PC-3 (cell line): ENCODE measurements around the gene E2F3. TPM values are rescaled to one million over a fixed set of nuclear protein-coding genes. Genes with fewer than 3 reads are reported as not detected.

Experiments used
- ATAC-seq: fragments of 200-7000 bp; cut with Tn5 transposase; 2 replicates; pipeline ENCODE4 v1.9.1; 2020; ENCODE audit warnings: mild to moderate bottlenecking, moderate library complexity
- BruUV-seq: library from RNA; stranded (reverse); fragments of 400-500 nt; replicated peaks from 2 replicates; lab custom pipeline; 2021; lab: Mats Ljungman, UMichigan
- CTCF ChIA-PET: fragments of 300-600 bp; sonication (Branson Sonifier 250); formaldehyde crosslinking; loops from one replicate; lab custom pipeline; 2022; ENCODE audit warnings: antibody characterized with exemption; lab: Charles Lee
- POLR2A ChIA-PET: fragments of 300-600 bp; sonication (Branson Sonifier 250); formaldehyde crosslinking; loops from one replicate; lab custom pipeline; 2022; ENCODE audit warnings: antibody characterized with exemption; ENCODE audit not compliant: unreplicated experiment; lab: Charles Lee
- DNase-seq: peaks from one replicate; pipeline ENCODE4 v3.0.0-alpha.2; 2015
- H2AFZ ChIP-seq: fragments of 300-600 bp; sonication (generic); 2 replicates; pipeline ENCODE4 v1.6.0; 2016; ENCODE audit warnings: antibody characterized with exemption, low read length
- H3F3A ChIP-seq: fragments of 300-600 bp; sonication (generic); one replicate; pipeline ENCODE4 v1.6.0; 2017; ENCODE audit warnings: antibody characterized with exemption, low read length, control low read depth, mild to moderate bottlenecking; ENCODE audit not compliant: unreplicated experiment
- H3K27ac ChIP-seq: fragments of 300-600 bp; sonication (generic); 2 replicates; pipeline ENCODE4 v1.5.1; 2016; ENCODE audit warnings: mild to moderate bottlenecking, low read length
- H3K27me3 ChIP-seq: fragments of 300-600 bp; sonication (generic); 2 replicates; pipeline ENCODE4 v1.6.1; 2016; ENCODE audit warnings: low read length, mixed read lengths
- H3K36me3 ChIP-seq: fragments of 300-600 bp; sonication (generic); 2 replicates; pipeline ENCODE4 v1.6.1; 2016; ENCODE audit warnings: low read depth, mixed run types, low read length, mixed read lengths
- H3K4me1 ChIP-seq: fragments of 300-600 bp; sonication (generic); 2 replicates; pipeline ENCODE4 v1.5.1; 2016; ENCODE audit warnings: low read length; ENCODE audit not compliant: insufficient read depth
- H3K4me2 ChIP-seq: fragments of 300-600 bp; sonication (generic); 2 replicates; pipeline ENCODE4 v1.6.0; 2016; ENCODE audit warnings: low read length
- H3K4me3 ChIP-seq: fragments of 300-600 bp; sonication (generic); 2 replicates; pipeline ENCODE4 v1.5.1; 2016; ENCODE audit warnings: mild to moderate bottlenecking, low read length, mixed read lengths
- H3K79me2 ChIP-seq: fragments of 300-600 bp; sonication (generic); 2 replicates; pipeline ENCODE4 v1.6.1; 2017; ENCODE audit warnings: low read length, mixed read lengths
- H3K9ac ChIP-seq: fragments of 300-600 bp; sonication (generic); 2 replicates; pipeline ENCODE4 v1.6.0; 2016; ENCODE audit warnings: mild to moderate bottlenecking, low read length
- H3K9me2 ChIP-seq: fragments of 300-600 bp; sonication (generic); replicated peaks from 2 replicates; pipeline ENCODE4 v1.6.1; 2016; ENCODE audit warnings: mixed run types, low read length, mixed read lengths
- H3K9me3 ChIP-seq: fragments of 300-600 bp; sonication (generic); 2 replicates; pipeline ENCODE4 v1.6.1; 2016; ENCODE audit warnings: low read length, mixed read lengths
- H4K20me1 ChIP-seq: fragments of 300-600 bp; sonication (generic); 2 replicates; pipeline ENCODE4 v1.6.1; 2016; ENCODE audit warnings: low read length, mixed read lengths
- EZH2 ChIP-seq: fragments of 300-600 bp; sonication (generic); IDR thresholded peaks from one replicate; pipeline ENCODE4 v1.6.1; 2017; ENCODE audit warnings: antibody characterized with exemption, mild to moderate bottlenecking, low read length; ENCODE audit not compliant: unreplicated experiment
- EZH2phosphoT487 ChIP-seq: fragments of 300-600 bp; sonication (generic); IDR thresholded peaks from 2 replicates; pipeline ENCODE4 v1.6.1; 2018; ENCODE audit warnings: mild to moderate bottlenecking, antibody characterized with exemption, low read length, borderline replicate concordance
- intact Hi-C: fragments of 100-400 bp; cut with micrococcal nuclease; formaldehyde crosslinking; loops from 2 replicates; pipeline ENCODE4 v1.9.0; 2023
- total RNA-seq: library from RNA; depleted of rRNA; stranded (reverse); fragments of >200 nt; gene quantifications from 2 replicates; pipeline ENCODE4 v1.2.3, GENCODE V29; 2014
- TF ChIP-seq, protein P1 (sequence below): fragments of 300-600 bp; sonication (generic); conservative IDR thresholded peaks from 2 replicates; pipeline ENCODE4 v1.5.1; 2017; ENCODE audit warnings: antibody characterized with exemption, low read depth, mild to moderate bottlenecking, low read length

Gene E2F3
- total RNA-seq, 1 experiment from 2014 or later, result 8.8 TPM

DNA sequence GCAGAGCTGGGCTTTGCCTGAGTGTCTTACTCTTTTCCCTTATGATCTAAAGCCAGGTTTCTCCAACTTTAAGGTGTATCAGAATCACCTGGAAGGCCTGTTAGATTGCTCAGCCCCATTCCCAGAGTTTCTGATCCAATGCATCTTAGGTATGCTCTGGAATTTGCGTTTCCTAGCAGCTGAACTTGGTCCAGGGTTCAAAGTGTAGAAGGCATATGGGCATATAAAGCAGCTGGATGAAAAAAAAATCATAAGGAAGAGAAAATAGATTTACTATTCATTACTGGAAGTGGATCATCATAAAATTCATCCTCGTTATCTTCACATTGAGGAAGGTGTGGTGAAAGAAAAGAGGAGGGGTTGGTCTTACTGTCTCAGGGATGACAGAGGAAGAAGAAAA is 75.8 kb downstream of the E2F3 start:
- H3K4me2 ChIP-seq, result no peak overlapping the region
- ChIA-PET POLR2A (no interaction called here), CTCF (no interaction called here)
- H3K27me3 ChIP-seq, result no peaks in the 10 kb centered on the region
- H2AFZ ChIP-seq, result no peak overlapping the region
- ATAC-seq (no peak), DNase-seq (no peak)
- no peak overlapping the region for H3K27ac ChIP-seq
- peaks cover 24% of the 10 kb centered on the region for H3K79me2 ChIP-seq
- no peaks in the 10 kb centered on the region for H3F3A ChIP-seq
- no peak overlapping the region for H3K4me3 ChIP-seq
- peaks cover 26% of the 10 kb centered on the region; the same call in 1 of the 2 replicates for H3K36me3 ChIP-seq
- 0 out of 2 replicates have a peak, but pooled peaks cover 3% of the 10 kb centered on the region for H4K20me1 ChIP-seq
- H3K9ac ChIP-seq, result no peak overlapping the region
- no TSS peak for BruUV-seq
- no peaks in the 10 kb centered on the region for H3K9me3 ChIP-seq
- no peaks in the 10 kb centered on the region for H3K9me2 ChIP-seq
- TF ChIP-seq EZH2 (no peak), EZH2phosphoT487 (no peak)
- TF ChIP-seq, protein P1, sequence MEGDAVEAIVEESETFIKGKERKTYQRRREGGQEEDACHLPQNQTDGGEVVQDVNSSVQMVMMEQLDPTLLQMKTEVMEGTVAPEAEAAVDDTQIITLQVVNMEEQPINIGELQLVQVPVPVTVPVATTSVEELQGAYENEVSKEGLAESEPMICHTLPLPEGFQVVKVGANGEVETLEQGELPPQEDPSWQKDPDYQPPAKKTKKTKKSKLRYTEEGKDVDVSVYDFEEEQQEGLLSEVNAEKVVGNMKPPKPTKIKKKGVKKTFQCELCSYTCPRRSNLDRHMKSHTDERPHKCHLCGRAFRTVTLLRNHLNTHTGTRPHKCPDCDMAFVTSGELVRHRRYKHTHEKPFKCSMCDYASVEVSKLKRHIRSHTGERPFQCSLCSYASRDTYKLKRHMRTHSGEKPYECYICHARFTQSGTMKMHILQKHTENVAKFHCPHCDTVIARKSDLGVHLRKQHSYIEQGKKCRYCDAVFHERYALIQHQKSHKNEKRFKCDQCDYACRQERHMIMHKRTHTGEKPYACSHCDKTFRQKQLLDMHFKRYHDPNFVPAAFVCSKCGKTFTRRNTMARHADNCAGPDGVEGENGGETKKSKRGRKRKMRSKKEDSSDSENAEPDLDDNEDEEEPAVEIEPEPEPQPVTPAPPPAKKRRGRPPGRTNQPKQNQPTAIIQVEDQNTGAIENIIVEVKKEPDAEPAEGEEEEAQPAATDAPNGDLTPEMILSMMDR, result no peak
- no peaks in the 10 kb centered on the region for H3K4me1 ChIP-seq
- intact Hi-C loops, result no loop called here

DNA sequence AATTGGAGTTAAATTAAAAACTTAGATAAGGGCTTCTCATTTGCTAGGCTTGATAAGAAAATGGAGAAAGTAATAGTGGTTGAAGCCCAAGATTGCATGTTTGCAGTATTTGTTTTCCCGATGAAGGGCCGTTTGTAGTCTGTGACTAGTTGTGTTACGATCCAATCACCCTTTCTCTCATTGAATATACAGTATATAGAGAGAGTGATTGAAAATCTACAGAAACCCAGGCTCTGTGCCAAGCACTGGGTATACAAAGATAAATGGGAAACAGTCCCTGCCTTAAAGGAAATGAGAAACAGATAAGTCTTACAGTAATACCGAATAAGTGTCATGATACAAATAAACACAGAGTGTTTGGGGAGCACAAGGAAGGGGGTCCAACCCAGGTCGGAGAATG is 77.4 kb downstream of the E2F3 start:
- Histone ChIP-seq H3K27ac (no peak overlapping the region), H3K4me2 (no peak overlapping the region), H3K27me3 (no peaks in the 10 kb centered on the region), H3F3A (no peaks in the 10 kb centered on the region), H4K20me1 (0 out of 2 replicates have a peak, but pooled peaks cover 3% of the 10 kb centered on the region), H3K9me3 (no peaks in the 10 kb centered on the region), H3K36me3 (peaks cover 33% of the 10 kb centered on the region), H3K9ac (no peak overlapping the region), H3K4me1 (no peaks in the 10 kb centered on the region), H2AFZ (no peak overlapping the region), H3K9me2 (no peaks in the 10 kb centered on the region), H3K79me2 (peaks cover 15% of the 10 kb centered on the region), H3K4me3 (no peak overlapping the region)
- ChIA-PET CTCF (no interaction called here), POLR2A (no interaction called here)
- intact Hi-C loops, result no loop called here
- no TSS peak for BruUV-seq
- DNase-seq, result no peak
- TF ChIP-seq EZH2phosphoT487 (no peak), EZH2 (no peak)
- TF ChIP-seq, protein P1, result no peak
- no peak for ATAC-seq

DNA sequence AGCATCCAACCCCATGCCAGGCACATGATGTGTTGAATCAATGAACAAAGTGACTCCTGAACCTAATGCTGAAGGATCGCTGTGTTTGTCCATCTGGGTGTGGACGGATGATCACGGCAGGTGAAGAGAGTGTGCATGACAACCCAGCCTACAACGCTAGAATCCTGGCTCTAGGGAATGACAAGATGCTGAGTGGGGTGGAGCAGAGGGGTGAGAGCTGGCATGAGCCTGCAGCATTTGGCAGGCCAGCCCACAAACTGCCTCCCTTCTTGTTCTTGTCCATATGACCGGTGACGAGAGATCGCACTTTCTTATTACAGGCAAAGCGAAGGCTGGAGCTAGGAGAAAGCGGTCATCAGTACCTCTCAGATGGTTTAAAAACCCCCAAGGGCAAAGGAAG is 77.8 kb downstream of the E2F3 start:
- Histone ChIP-seq H3K9ac (no peak overlapping the region), H3K4me1 (no peaks in the 10 kb centered on the region), H4K20me1 (0 out of 2 replicates have a peak, but pooled peaks cover 3% of the 10 kb centered on the region), H3K36me3 (peaks cover 34% of the 10 kb centered on the region), H3K4me2 (no peak overlapping the region), H3K27me3 (no peaks in the 10 kb centered on the region), H3K9me3 (no peaks in the 10 kb centered on the region), H3K4me3 (no peak overlapping the region), H2AFZ (no peak overlapping the region), H3K79me2 (peaks cover 11% of the 10 kb centered on the region), H3F3A (no peaks in the 10 kb centered on the region), H3K27ac (no peak overlapping the region), H3K9me2 (no peaks in the 10 kb centered on the region)
- intact Hi-C loops, result no loop called here
- DNase-seq, result no peak
- ChIA-PET CTCF (no interaction called here), POLR2A (no interaction called here)
- TF ChIP-seq EZH2 (no peak), EZH2phosphoT487 (no peak)
- TF ChIP-seq, protein P1, result no peak
- ATAC-seq, result no peak
- BruUV-seq, result no TSS peak
